Effector memory CD4-positive, alpha-beta T cell (primary cell): ENCODE measurements around the gene RAD51B.

Experiments
- DNase-seq, 3 donors: peaks; one replicate each; pipeline ENCODE4 v3.0.0-alpha.2; 2020
- H3K27ac ChIP-seq: 2 replicates; pipeline ENCODE4 v1.7.0; 2013; ENCODE audit warnings: mild to moderate bottlenecking, low read length, moderate library complexity; ENCODE audit not compliant: insufficient read depth, poor library complexity, severe bottlenecking
- H3K27me3 ChIP-seq: replicated peaks from 2 replicates; pipeline ENCODE4 v1.7.0; 2013; ENCODE audit warnings: mild to moderate bottlenecking, low read length; ENCODE audit not compliant: insufficient read depth, control insufficient read depth, poor library complexity, severe bottlenecking
- H3K36me3 ChIP-seq: 2 replicates; pipeline ENCODE4 v1.7.0; 2013; ENCODE audit warnings: mild to moderate bottlenecking, low read length, moderate library complexity; ENCODE audit not compliant: control insufficient read depth, insufficient read depth
- H3K4me1 ChIP-seq: 2 replicates; pipeline ENCODE4 v1.7.0; 2013; ENCODE audit warnings: low read length, mild to moderate bottlenecking; ENCODE audit not compliant: control insufficient read depth, insufficient read depth, poor library complexity, severe bottlenecking
- H3K4me3 ChIP-seq: 2 replicates; pipeline ENCODE4 v1.7.0; 2013; ENCODE audit warnings: low read length, low read depth, mild to moderate bottlenecking; ENCODE audit not compliant: insufficient read depth, poor library complexity, severe bottlenecking
- H3K9me3 ChIP-seq: 2 replicates; pipeline ENCODE4 v1.7.0; 2013; ENCODE audit warnings: mild to moderate bottlenecking, low read length, moderate library complexity; ENCODE audit not compliant: control insufficient read depth

Gene RAD51B

DNA sequence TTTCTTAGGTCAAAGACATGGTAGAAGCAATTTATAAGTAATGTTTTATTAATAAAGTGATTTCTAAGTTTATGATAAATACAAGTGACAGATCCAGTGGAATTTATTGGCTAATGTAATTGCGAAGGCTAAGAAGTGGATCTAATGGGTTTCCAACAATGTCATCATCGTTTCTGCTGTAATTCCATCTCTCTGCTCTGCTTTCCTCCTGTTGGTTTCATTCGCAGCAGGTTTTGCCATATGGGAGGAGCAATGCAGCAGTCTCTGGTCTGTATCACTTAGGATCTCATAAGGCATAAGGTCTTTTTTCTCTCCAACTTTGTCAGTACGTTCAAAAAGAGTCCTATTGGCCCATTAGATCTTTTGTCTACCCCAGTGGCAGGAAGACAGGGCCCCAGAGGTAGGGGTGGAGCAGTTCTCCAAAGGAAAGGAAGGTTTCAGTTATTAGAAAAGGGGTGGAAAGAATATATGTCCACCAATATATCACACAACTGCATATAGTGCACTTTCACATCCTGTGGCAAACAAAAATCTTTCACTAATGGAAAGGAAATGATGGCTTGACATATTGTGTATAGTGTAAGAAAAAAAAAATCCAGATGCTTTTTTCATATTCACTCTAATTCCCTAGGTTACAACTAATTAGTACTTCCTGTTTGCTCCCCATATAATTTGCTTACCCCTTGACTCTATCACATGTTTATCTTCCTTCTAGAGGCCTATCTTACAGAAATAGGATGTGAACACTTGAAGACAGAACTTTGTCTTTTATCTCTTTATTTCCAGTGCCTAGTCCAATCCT is 522.0 kb downstream of the RAD51B start:
- H3K36me3 ChIP-seq, result no peaks in the 10 kb centered on the region
- peaks cover 3% of the 10 kb centered on the region for H3K4me1 ChIP-seq
- no peak overlapping the region for H3K4me3 ChIP-seq
- no peaks in the 10 kb centered on the region for H3K9me3 ChIP-seq
- no peak for DNase-seq
- no peak overlapping the region for H3K27ac ChIP-seq
- no peaks in the 10 kb centered on the region for H3K27me3 ChIP-seq

DNA sequence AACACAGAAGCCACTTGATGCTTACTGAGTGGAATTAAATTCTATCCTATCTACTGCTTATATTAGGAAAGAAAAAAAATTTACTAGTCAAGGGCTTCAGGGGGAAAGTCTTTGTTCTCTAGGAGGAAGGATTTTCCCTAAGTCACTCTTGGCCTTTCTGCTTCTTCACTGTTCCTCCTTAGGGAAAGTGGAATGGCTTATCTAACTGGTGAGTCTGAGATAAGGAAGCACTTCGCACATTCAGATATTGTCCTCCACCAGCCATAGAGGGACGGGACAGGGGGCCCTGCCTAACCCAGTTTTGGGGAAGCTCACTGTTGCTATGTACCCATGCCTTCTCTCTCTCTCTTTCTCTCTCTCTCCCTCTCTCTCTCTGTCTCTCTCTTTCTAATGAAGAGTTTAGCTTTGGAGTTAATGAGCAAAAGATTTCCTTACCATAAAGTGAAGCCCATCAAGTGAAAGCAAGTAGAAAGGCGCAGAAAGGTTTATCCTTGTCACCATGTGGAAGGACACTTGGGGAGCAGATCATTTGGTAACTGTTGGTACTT is 522.7 kb downstream of the RAD51B start:
- DNase-seq, result no peak
- Histone ChIP-seq H3K36me3 (no peaks in the 10 kb centered on the region), H3K27ac (no peak overlapping the region), H3K9me3 (no peaks in the 10 kb centered on the region), H3K4me1 (peaks cover 3% of the 10 kb centered on the region), H3K27me3 (no peaks in the 10 kb centered on the region), H3K4me3 (no peak overlapping the region)

DNA sequence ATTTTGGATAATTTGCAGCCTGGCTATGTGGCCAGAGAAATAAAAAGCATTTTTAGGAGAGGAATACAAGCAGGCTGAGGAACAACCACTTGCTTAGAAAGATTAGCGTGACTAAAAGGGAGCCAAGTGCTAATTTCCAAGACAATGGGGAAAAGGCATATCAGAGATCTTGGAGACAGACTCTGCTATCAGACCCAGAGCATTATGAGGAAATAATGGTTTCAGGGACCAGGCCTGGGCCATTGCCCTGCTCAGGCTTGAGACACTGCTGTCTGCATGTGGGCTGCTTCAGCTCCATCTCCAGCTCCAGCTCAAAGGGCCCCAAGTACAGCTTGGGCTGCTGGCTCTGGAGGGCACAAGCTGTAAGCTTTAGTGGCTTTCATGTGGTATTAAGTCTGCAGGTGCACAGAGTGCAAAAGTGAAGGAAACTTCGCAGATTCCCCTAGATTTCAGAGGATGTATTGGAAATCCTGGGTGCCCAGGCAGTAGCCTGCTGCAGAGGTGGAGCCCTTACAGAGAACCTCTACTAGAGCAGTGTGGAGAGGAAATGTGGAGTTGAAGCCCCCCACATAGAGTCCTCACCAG is 524.0 kb downstream of the RAD51B start:
- Histone ChIP-seq H3K27me3 (no peaks in the 10 kb centered on the region), H3K4me1 (peaks cover 3% of the 10 kb centered on the region), H3K9me3 (no peaks in the 10 kb centered on the region), H3K4me3 (no peak overlapping the region), H3K36me3 (no peaks in the 10 kb centered on the region), H3K27ac (no peak overlapping the region)
- DNase-seq, result no peak

DNA sequence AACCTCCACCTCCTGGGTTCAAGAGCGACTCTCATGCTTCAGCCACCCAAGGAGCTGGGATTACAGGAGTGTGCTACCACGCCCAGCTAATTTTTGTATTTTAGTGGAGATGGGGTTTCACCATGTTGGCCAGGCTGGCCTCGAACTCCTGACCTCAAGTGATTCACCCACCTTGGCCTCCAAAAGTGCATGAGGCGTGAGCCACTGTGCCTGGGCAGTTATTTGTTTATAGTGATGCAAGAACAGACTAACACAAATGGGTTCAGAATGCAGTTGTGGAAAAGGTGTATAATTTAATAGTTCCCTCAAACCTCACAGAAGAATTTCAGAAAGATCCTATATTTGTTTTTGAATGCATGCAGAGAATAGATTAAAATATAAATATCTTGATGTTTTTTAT is 526.2 kb downstream of the RAD51B start:
- Histone ChIP-seq H3K36me3 (no peaks in the 10 kb centered on the region), H3K27ac (no peak overlapping the region), H3K9me3 (no peaks in the 10 kb centered on the region), H3K27me3 (no peaks in the 10 kb centered on the region), H3K4me1 (peaks cover 3% of the 10 kb centered on the region), H3K4me3 (no peak overlapping the region)
- DNase-seq, result no peak

DNA sequence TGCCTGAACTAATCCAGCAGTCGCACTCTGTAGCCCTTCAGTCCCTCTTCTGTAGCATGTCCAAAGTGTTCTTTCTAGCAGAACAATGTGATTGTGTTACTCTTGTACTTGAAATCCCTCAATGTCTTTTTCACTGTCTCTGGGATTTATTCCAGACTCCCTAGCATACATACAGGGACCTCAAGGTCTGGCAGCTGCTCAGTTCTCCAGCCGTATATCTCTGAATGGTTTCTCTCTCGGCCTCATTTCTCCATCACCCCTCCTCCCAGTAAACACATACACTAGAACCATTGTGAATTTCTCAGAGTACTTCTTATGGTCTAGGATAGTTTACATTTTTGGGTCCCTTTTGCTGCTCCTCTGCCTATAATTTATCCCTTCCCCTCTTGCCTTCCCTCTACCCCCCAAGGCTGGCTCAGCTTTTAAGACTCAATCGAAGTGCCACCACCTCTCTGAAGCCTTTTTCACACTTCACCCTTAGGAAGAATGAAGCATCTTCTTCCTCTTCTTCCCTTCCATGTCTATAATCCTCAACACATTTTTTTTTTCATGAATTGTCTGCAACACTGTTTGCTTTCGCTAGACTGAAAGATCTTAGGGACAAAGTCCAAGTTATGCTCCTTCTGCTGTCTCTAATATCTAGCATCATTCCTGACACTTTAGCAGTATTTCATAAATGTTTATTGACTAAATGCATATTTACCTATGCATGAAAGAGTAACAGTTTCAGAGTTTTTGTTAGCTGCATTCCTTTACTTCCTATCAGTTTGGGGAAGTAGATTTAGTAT is 527.2 kb downstream of the RAD51B start:
- Histone ChIP-seq H3K4me1 (no peaks in the 10 kb centered on the region), H3K27me3 (no peaks in the 10 kb centered on the region), H3K9me3 (no peaks in the 10 kb centered on the region), H3K27ac (no peak overlapping the region), H3K36me3 (no peaks in the 10 kb centered on the region), H3K4me3 (no peak overlapping the region)
- DNase-seq, result no peak

DNA sequence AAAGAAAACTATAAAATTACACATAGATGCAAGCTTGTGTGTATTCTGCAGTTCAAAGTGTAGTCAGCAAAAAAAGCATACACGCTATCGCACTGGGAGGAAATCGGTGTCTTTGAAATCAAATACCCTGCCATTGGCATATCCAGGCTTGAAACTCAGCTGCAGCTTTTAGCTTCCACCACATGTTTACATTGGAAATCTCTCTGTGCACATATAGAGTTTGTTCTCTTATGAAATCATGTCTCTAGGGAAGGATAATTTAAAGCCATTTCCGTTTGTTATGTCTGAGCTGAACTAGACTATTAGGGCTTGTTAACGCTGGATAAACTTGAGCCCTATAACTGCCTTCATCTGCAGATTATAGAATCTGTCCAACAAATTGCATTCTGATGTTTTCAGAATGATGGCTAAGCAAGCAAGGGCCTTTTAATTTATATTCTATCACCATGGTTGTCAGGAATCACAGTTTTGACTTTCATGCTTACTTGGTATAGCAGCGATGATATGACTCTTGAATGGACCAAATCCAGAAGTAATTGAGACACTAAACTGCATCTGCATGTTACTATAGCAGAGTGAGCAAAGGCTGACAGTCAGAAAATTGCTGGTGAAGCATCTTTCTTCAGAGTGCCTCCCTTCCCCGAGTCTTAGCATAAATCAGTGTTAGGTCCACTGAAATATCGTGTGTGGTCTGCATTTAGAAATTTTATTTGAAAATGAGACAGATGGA is 530.5 kb downstream of the RAD51B start:
- Histone ChIP-seq H3K4me1 (no peaks in the 10 kb centered on the region), H3K9me3 (no peaks in the 10 kb centered on the region), H3K36me3 (no peaks in the 10 kb centered on the region), H3K27ac (no peak overlapping the region), H3K4me3 (no peak overlapping the region), H3K27me3 (no peaks in the 10 kb centered on the region)
- DNase-seq, result no peak

DNA sequence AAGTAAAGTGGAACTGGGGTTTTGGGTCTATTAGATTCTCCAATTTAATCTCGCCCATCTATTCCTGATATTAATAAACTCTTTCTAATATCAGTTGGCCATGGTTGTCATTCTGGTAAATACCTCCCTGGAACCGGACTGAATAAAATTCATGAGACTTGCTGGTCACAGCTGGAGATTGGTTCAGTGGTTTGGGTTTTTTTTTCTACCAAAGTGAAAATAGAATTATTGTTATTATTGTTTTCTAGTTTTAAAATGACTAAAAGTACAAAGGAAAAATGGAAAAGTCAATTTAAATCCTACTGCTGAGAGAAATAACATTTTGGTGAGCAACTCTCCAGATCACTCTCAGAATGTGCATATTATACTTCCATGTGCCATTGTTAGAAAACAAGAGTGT is 535.8 kb downstream of the RAD51B start:
- Histone ChIP-seq H3K4me1 (peaks cover 5% of the 10 kb centered on the region), H3K27me3 (no peaks in the 10 kb centered on the region), H3K9me3 (no peaks in the 10 kb centered on the region), H3K4me3 (no peak overlapping the region), H3K36me3 (no peaks in the 10 kb centered on the region), H3K27ac (no peak overlapping the region)
- DNase-seq, result no peak

DNA sequence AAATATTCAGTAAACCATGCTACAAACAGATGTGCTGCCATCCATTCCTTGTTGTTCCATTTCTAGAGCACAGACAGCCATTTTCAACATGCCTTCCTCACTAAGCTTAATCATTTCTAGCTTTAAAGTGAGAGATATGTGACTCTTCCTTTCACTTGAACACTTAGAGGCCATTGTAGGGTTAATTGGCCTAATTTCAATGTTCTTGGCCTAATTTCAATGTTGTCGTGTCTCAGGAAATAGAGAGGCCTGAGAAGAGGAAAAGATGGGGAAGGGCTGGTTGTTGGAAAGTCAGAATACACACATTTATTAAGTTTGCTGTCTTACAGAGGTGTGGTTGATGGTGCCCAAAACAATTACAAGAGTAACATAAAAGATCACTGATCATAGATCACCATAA is 538.2 kb downstream of the RAD51B start:
- no peaks in the 10 kb centered on the region for H3K27me3 ChIP-seq
- no peak overlapping the region for H3K27ac ChIP-seq
- H3K4me1 ChIP-seq, result peaks cover 5% of the 10 kb centered on the region
- H3K9me3 ChIP-seq, result no peaks in the 10 kb centered on the region
- H3K36me3 ChIP-seq, result no peaks in the 10 kb centered on the region
- no peak for DNase-seq
- no peak overlapping the region for H3K4me3 ChIP-seq

DNA sequence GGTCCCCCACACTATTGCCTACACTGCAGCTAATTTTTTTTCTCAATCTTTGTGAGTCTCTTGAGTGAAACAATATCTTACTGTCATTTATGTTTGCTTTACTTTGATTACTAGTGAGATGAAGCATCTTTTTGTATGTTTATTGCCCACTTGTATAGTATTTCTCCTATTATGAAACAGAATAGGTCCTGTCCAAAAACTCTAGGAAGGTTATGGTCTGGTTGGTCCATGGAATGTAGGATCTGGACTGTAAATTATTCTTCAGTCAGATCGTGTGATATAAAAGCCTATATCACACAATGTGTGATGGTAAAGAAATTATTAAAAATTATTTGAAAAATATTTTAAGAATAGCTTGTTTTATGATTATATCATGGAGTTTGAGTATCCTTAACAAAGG is 538.9 kb downstream of the RAD51B start:
- H3K36me3 ChIP-seq, result no peaks in the 10 kb centered on the region
- H3K4me3 ChIP-seq, result no peak overlapping the region
- H3K9me3 ChIP-seq, result no peaks in the 10 kb centered on the region
- no peak overlapping the region for H3K27ac ChIP-seq
- H3K27me3 ChIP-seq, result no peaks in the 10 kb centered on the region
- peaks cover 5% of the 10 kb centered on the region for H3K4me1 ChIP-seq
- DNase-seq, result no peak
